GM10248 (cell line): Measurements from ENCODE around the gene ZBED5.

ENCODE experiments used
- CTCF ChIA-PET: fragments of 300-600 bp; sonication (Branson Sonifier 250); formaldehyde crosslinking; extraction: SDS; loops from one replicate; lab custom pipeline; 2021; ENCODE audit warnings: antibody characterized with exemption; lab: Yijun Ruan, JAX
- POLR2A ChIA-PET: fragments of 350-650 bp; sonication (Branson Sonifier 250); formaldehyde crosslinking; extraction: SDS; loops from one replicate; lab custom pipeline; 2020; ENCODE audit warnings: antibody characterized with exemption; lab: Yijun Ruan, JAX
- DNase-seq: peaks from one replicate; pipeline ENCODE4 v3.0.0; 2012; ENCODE audit errors: extremely low spot score
- TF ChIP-seq, protein P1 (sequence below): IDR thresholded peaks from 2 replicates; pipeline ENCODE4 v1.5.1; 2012; ENCODE audit warnings: mild to moderate bottlenecking, low read depth; ENCODE audit errors: extremely low read depth, missing control alignments, control extremely low read depth

Gene ZBED5

DNA sequence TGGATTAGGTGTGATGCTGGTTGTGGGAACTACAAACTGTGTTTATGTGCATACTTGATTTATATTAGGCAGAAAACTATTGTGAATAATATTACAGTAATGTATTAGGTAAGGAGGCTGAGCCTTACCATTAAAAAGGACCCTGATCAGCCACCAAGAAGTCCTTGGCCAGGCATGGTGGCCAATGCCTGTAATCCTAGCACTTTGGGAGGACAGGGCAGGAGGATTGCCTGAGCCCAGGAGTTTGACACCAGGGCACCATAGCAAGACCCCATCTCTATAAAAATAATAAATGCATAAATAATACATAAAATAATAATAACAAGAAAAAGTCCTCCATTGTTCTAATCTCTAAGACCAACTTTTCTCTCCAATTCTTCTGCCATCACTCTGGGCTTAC, 3.2 kb upstream of the ZBED5 start:
- no peak for DNase-seq
- CTCF ChIA-PET: no interaction called here
- TF ChIP-seq, protein P1, sequence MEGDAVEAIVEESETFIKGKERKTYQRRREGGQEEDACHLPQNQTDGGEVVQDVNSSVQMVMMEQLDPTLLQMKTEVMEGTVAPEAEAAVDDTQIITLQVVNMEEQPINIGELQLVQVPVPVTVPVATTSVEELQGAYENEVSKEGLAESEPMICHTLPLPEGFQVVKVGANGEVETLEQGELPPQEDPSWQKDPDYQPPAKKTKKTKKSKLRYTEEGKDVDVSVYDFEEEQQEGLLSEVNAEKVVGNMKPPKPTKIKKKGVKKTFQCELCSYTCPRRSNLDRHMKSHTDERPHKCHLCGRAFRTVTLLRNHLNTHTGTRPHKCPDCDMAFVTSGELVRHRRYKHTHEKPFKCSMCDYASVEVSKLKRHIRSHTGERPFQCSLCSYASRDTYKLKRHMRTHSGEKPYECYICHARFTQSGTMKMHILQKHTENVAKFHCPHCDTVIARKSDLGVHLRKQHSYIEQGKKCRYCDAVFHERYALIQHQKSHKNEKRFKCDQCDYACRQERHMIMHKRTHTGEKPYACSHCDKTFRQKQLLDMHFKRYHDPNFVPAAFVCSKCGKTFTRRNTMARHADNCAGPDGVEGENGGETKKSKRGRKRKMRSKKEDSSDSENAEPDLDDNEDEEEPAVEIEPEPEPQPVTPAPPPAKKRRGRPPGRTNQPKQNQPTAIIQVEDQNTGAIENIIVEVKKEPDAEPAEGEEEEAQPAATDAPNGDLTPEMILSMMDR: no peak
- POLR2A ChIA-PET: interaction anchor here (0.6 to 0.7 kb wide), 2 partner anchors 52 to 55 kb away, joined by 3 read pairs; partner anchors contain the start of gene EIF4G2

DNA sequence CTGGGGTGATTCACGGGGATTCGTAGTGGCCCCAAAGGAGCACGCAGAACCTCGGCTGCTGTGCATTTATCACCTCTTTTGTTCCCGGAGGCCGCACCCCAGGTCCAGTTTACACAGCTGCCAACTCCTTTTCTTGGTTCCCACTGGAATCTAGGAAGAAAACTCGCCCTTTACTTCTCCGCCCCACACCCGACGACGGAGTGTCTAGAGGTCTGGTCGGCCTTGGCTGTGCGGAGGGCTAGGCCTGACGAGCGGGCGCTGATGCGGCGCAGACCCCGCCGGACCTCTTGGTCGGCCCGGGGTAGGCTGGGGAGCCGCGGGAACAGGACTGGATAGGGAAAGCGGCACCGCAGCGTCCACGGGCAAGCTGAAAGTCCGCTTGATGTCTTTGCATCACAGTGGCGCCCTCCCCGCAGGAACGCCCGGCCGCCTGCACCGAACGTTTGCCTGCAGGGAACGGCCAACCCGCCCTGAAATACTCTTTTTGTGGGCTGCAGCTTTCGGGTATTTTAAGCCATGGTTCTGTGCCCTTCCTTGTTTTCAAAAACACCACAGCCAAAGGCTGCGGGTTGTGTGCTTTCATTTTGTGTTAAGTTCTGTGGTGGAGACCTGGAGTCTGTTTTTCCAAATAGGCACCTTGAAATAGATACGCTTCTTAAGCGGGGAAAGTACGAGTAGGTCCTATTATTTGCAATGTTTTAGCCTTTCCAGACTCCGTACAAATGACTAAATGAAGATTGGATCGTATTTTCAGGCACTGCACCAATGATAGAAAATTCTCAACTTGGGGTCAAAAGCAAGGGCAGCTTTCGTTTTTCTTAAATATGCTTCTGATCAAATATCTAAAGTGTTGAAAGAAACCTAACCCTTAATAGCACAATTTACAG, 829 bp upstream of the ZBED5 start:
- ChIA-PET CTCF (interaction anchor here (1.0 to 2.2 kb wide), 6 partner anchors 10 to 205 kb away, joined by 3 to 11 read pairs (median 5); partner anchors contain the start of gene EIF4G2), POLR2A (interaction anchor here (0.6 to 3.3 kb wide), 5 partner anchors 11 to 635 kb away, joined by 3 to 58 read pairs (median 5); partner anchors contain the start of gene EIF4G2)
- TF ChIP-seq, protein P1: peak; percentile 9
- DNase-seq: peak; percentile 26

DNA sequence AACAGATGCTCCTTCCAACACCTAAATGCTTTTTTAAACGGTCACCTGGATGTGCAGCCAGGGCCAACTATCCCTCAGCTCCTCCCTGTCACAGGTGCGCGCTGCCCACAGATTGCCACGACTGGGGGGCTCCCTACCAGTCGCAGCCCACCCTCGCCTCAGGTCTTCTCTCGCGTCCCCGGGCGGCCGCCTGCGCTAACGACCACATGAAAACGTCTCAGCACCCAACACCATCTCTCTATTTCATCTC, 469 bp downstream of the ZBED5 start:
- ChIA-PET POLR2A (interaction anchor here (0.5 to 3.3 kb wide), 4 partner anchors 10 to 379 kb away, joined by 3 to 58 read pairs (median 3); partner anchors contain the start of gene EIF4G2), CTCF (interaction anchor here (1.6 to 2.2 kb wide), 3 partner anchors 9 to 48 kb away, joined by 6 to 11 read pairs (median 6); partner anchors contain the start of gene EIF4G2)
- DNase-seq: peak; percentile 15
- TF ChIP-seq, protein P1: no peak

DNA sequence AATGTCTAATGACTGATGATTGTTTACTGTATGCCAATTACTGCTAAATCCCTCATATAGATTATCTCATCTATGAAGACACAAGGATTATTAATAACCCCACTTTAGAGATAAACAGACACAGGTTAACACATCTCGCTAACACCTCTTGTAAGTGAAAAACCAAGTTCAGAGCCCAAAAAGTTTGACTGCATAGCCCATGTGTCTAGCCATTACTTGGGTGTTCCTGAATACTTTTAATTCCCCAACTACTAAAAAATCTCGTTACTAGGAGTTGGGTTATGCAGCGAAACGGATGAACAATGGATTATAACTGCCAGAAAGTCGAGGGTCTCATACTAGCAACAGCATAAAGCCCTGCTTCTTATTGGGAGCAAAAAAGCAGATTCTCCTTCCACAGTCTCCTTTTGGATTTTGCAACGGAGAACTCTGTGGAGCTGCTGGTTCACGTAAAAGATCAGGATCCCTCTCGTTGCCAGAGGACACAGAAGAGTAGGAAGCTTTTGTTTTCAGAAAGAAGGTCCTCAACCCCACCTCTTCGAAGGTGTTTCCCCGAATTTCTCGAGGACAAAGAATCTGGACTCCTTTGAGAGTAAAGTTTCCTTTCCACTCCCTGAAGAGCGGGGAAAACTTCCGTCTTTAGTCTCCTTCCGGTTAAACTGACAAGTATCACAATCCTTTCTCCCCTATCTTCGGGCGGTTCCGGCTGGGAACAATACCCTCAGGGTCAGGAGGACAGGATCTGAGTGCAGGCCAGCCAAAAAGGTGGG, 979 bp downstream of the ZBED5 start:
- ChIA-PET POLR2A (interaction anchor here (3.3 kb wide), 1 partner anchor 48 kb away, joined by 58 read pairs; the partner anchor contains the start of gene EIF4G2), CTCF (interaction anchor here (1.8 kb wide), 1 partner anchor 47 kb away, joined by 6 read pairs; the partner anchor contains the start of gene EIF4G2)
- peak; percentile 20 for DNase-seq
- TF ChIP-seq, protein P1: no peak

DNA sequence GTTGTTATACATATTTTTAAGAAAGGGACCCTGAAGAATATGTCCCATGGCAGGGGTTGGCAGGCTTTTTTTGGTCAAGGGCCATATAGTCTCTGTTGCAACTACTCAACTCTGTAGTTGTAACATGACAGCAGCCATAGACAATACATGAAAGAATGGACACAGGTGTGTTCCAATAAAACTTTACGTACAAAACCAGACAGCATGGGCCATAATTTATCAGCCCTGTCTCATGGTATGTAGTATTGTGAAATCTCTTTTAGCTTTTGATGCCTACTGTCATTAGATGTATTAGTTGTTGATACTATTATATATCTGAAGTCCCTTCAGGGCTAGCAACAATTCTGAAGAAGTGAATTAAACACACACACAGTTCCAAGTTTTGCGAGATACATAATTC, 2.6 kb downstream of the ZBED5 start:
- TF ChIP-seq, protein P1: no peak
- ChIA-PET POLR2A (interaction anchor here (1.4 kb wide), 1 partner anchor 47 kb away, joined by 5 read pairs; the partner anchor contains the start of gene EIF4G2), CTCF (no interaction called here)
- DNase-seq: no peak
